Measurements from ENCODE around the gene WFIKKN2.

- TF ChIP-seq CTCF (IDR thresholded peaks at IDR 0.05; ENCODE audit: insufficient read depth, low read depth, low read length) (no peak), EZH2 (IDR thresholded peaks at IDR 0.05; ENCODE audit: insufficient read depth, low read length) (no peak)
Observed at GRCh38 chr17:50875074-50875473, 39.7 kb downstream of the WFIKKN2 start.
